A549 (cell line): ENCODE measurements around the gene CBFA2T3. TPM values are rescaled to one million over a fixed set of nuclear protein-coding genes. Genes with fewer than 3 reads are reported as not detected.

ENCODE experiments used
- ATAC-seq, 2 experiments: fragments of 200-7000 bp in 1 of 2; fragments of >200 bp in 1 of 2; cut with Nextera tagmentation in 1 of 2; cut with Tn5 transposase in 1 of 2; 3 replicates each; pipeline versions ENCODE4 v1.8.0 to v1.9.1; 2018 to 2020; ENCODE audit warnings: mild to moderate bottlenecking in 1 of 2, moderate library complexity in 1 of 2
- CTCF ChIA-PET: fragments of 300-600 bp; sonication (Branson Sonifier 250); formaldehyde crosslinking; extraction: SDS; loops from one replicate; lab custom pipeline; 2021; ENCODE audit warnings: antibody characterized with exemption, inconsistent platforms; lab: Yijun Ruan, JAX
- POLR2A ChIA-PET: fragments of 350-600 bp; formaldehyde crosslinking; extraction: SDS; loops from one replicate; lab custom pipeline; 2021; ENCODE audit warnings: antibody characterized with exemption, inconsistent platforms; lab: Yijun Ruan, JAX
- DNase-seq, 2 experiments: peaks; one replicate each; pipeline versions ENCODE4 v3.0.0 to v3.0.0-alpha.2; 2011 to 2016; ENCODE audit warnings: low read depth in 1 of 2, low spot score in 1 of 2
- FAIRE-seq: peaks from 2 replicates; lab custom pipeline; 2011; peaks lifted over from hg19 to GRCh38; lab: Jason Lieb, UNC
- H3K27ac ChIP-seq, 2 experiments: fragments of >200 bp; sonication (Bioruptor Twin); formaldehyde crosslinking; 3 replicates each; pipeline ENCODE4 v1.5.1; 2016 to 2017
- H3K4me1 ChIP-seq: fragments of >200 bp; sonication (Bioruptor Twin); formaldehyde crosslinking; 3 replicates; pipeline ENCODE4 v1.6.1; 2016
- H3K4me2 ChIP-seq: fragments of >200 bp; sonication (Bioruptor Twin); formaldehyde crosslinking; 3 replicates; pipeline ENCODE4 v1.6.1; 2016
- H3K4me3 ChIP-seq: fragments of >200 bp; sonication (Bioruptor Twin); formaldehyde crosslinking; 3 replicates; pipeline ENCODE4 v1.5.1; 2016
- H3K9me3 ChIP-seq: fragments of >200 bp; sonication (Bioruptor Twin); formaldehyde crosslinking; 3 replicates; pipeline ENCODE4 v1.6.1; 2016
- ATOH8 ChIP-seq: fragments of 250-450 bp; sonication (Bioruptor Pico); IDR thresholded peaks from 2 replicates; pipeline ENCODE4 v1.5.0; 2020; ENCODE audit warnings: low read depth, mild to moderate bottlenecking, moderate library complexity
- BCL3 ChIP-seq: fragments of >200 bp; sonication (Bioruptor Twin); formaldehyde crosslinking; IDR thresholded peaks from 3 replicates; pipeline ENCODE4 v1.6.1; 2016
- CBX8 ChIP-seq: fragments of 200-600 bp; sonication (generic); IDR thresholded peaks from 2 replicates; pipeline ENCODE4 v1.6.1; 2016
- E2F6 ChIP-seq: IDR thresholded peaks from 2 replicates; pipeline ENCODE4 v1.6.1; 2012; ENCODE audit warnings: low read depth, borderline replicate concordance
- EHF ChIP-seq: fragments of 250-450 bp; sonication (Bioruptor Pico); IDR thresholded peaks from 2 replicates; pipeline ENCODE4 v1.5.0; 2020; ENCODE audit warnings: mild to moderate bottlenecking
- FOSB ChIP-seq: fragments of 250-450 bp; sonication (Bioruptor Pico); IDR thresholded peaks from 2 replicates; pipeline ENCODE4 v1.5.0; 2020; ENCODE audit warnings: mild to moderate bottlenecking, moderate library complexity
- FOXS1 ChIP-seq: fragments of 250-450 bp; sonication (Bioruptor Pico); IDR thresholded peaks from 2 replicates; pipeline ENCODE4 v1.5.0; 2020; ENCODE audit warnings: mild to moderate bottlenecking, moderate library complexity
- HDAC2 ChIP-seq: fragments of 200-600 bp; sonication (generic); IDR thresholded peaks from 2 replicates; pipeline ENCODE4 v1.6.1; 2016
- HMGXB4 ChIP-seq: fragments of 250-450 bp; sonication (Bioruptor Pico); IDR thresholded peaks from 2 replicates; pipeline ENCODE4 v1.5.0; 2021; ENCODE audit warnings: mild to moderate bottlenecking, moderate library complexity, borderline replicate concordance
- HOXB13 ChIP-seq: fragments of 250-450 bp; sonication (Bioruptor Pico); IDR thresholded peaks from 2 replicates; pipeline ENCODE4 v1.5.0; 2020; ENCODE audit warnings: low read depth, mild to moderate bottlenecking, moderate library complexity
- KDM1A ChIP-seq: fragments of 200-600 bp; sonication (generic); IDR thresholded peaks from 2 replicates; pipeline ENCODE4 v1.6.1; 2016; ENCODE audit warnings: low read depth, mild to moderate bottlenecking
- MAX ChIP-seq: IDR thresholded peaks from 2 replicates; pipeline ENCODE4 v1.6.1; 2012
- MAZ ChIP-seq: fragments of 150-350 bp; IDR thresholded peaks from 2 replicates; pipeline ENCODE4 v1.6.1; 2014; ENCODE audit warnings: antibody characterized with exemption, low read depth, low read length, borderline replicate concordance
- NFE2L2 ChIP-seq: fragments of 150-350 bp; conservative IDR thresholded peaks from 2 replicates; pipeline ENCODE4 v1.6.1; 2014; ENCODE audit warnings: low read length
- NR3C1 ChIP-seq: fragments of >200 bp; sonication (Bioruptor Twin); formaldehyde crosslinking; IDR thresholded peaks from 3 replicates; pipeline ENCODE4 v1.6.1; 2017
- PHF8 ChIP-seq: fragments of 200-600 bp; sonication (generic); IDR thresholded peaks from 2 replicates; pipeline ENCODE4 v1.6.1; 2016; ENCODE audit warnings: low read depth, mild to moderate bottlenecking, antibody characterized with exemption, moderate library complexity, borderline replicate concordance
- RARB ChIP-seq: fragments of 250-450 bp; sonication (Bioruptor Pico); IDR thresholded peaks from 2 replicates; pipeline ENCODE4 v1.8.0; 2021; ENCODE audit warnings: mild to moderate bottlenecking, moderate library complexity
- RNF2 ChIP-seq: fragments of 200-600 bp; sonication (generic); IDR thresholded peaks from 2 replicates; pipeline ENCODE4 v1.6.1; 2016; ENCODE audit warnings: low read depth, mild to moderate bottlenecking, antibody characterized with exemption, moderate library complexity, borderline replicate concordance
- TP53 ChIP-seq: fragments of 250-450 bp; sonication (Bioruptor Pico); IDR thresholded peaks from 2 replicates; pipeline ENCODE4 v1.5.0; 2021; ENCODE audit warnings: mild to moderate bottlenecking, moderate library complexity
- ZC3H11A ChIP-seq: fragments of 450-650 bp; IDR thresholded peaks from 2 replicates; pipeline ENCODE4 v1.6.1; 2014; ENCODE audit warnings: antibody characterized with exemption, mild to moderate bottlenecking
- ZFP36 ChIP-seq: fragments of 450-650 bp; IDR thresholded peaks from 2 replicates; pipeline ENCODE4 v1.6.1; 2014; ENCODE audit warnings: borderline replicate concordance; ENCODE audit not compliant: partially characterized antibody
- WGBS: methylation state at CpG from one replicate; pipeline ENCODE4 v1.1.6; 2017; ENCODE audit errors: missing lambda C conversion rate; 5-methylcytosine and 5-hydroxymethylcytosine counted together
- polyA plus RNA-seq, 4 experiments: library from polyadenylated mRNA; depleted of rRNA in 3 of 4; stranded (reverse); fragments of >200 nt; fragmentation: RNase III in 1 of 4; extraction: RNeasy Plus Mini Kit Qiagen cat#74134 plus additional on column Dnase treatment in 1 of 4; gene quantifications; 2 replicates in 3 of 4; 3 replicates in 1 of 4; pipeline ENCODE4 v1.2.3, GENCODE V29; 2011 to 2017
- TF ChIP-seq, protein P1 (sequence below): fragments of 150-350 bp; IDR thresholded peaks from 2 replicates; pipeline ENCODE4 v1.6.1; 2014; ENCODE audit warnings: low read depth, mild to moderate bottlenecking, low read length

The CBFA2T3 gene
- polyA plus RNA-seq, 2 of the 4 experiments (the other 2 are of a cell fraction), result 0.08 TPM; not detected in 1

DNA sequence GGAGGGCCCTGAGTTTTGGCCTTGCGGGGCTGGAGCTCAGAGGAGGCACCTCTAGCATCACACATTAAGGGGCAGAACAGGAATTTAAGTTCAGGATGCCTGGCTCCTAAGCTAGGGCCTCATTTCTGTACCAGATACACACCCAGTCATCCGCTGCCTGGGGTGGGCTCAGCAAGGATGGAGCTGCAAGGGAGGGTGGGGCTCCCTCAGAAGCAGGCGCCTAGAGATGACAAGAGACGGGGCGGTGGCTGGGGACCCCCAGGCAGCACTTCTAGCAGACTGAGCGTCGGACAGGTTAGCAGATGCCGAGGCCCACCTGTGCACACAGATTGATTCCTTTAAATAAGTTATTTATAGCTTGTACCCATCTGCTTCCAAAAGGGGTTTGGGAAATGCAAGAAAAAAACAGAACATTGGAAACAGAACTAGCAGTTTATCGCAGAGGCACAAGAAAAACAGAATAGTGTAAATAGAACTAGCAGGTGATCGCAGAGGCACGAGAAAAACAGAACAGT lies 47.6 kb upstream of the CBFA2T3 start:
- ATAC-seq, result no peak
- TF ChIP-seq, protein P1, sequence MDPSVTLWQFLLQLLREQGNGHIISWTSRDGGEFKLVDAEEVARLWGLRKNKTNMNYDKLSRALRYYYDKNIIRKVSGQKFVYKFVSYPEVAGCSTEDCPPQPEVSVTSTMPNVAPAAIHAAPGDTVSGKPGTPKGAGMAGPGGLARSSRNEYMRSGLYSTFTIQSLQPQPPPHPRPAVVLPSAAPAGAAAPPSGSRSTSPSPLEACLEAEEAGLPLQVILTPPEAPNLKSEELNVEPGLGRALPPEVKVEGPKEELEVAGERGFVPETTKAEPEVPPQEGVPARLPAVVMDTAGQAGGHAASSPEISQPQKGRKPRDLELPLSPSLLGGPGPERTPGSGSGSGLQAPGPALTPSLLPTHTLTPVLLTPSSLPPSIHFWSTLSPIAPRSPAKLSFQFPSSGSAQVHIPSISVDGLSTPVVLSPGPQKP, result no peak
- TF ChIP-seq TP53, result no peak
- TF ChIP-seq ATOH8 (CRISPR knock-in tag), result no peak
- TF ChIP-seq, all 56 proteins: peak for 0

GRCh38 chr16:89023621-89024511 lies 46.9 kb upstream of the CBFA2T3 start:
- no peak for FAIRE-seq
- POLR2A ChIA-PET, result no interaction called here
- Histone ChIP-seq H3K4me2 (no peak overlapping the region), H3K27ac (no peak overlapping the region), H3K9me3 (peaks cover 23% of the 10 kb centered on the region; the same call in 2 of the 3 replicates), H3K4me1 (0 out of 3 replicates have a peak, but pooled peaks cover 5% of the 10 kb centered on the region), H3K4me3 (no peak overlapping the region)
- WGBS, result 16% methylated on average over 13 of the region's 23 CpGs
- TF ChIP-seq ZC3H11A (no peak), MAX (no peak), HDAC2 (no peak), EHF (CRISPR knock-in tag) (no peak), BCL3 (no peak), PHF8 (no peak), ZFP36 (no peak), CBX8 (no peak), E2F6 (no peak), TP53 (no peak), HOXB13 (CRISPR knock-in tag) (no peak), KDM1A (no peak), NR3C1 (no peak)
- CTCF ChIA-PET, result interaction anchor here (0.7 to 1.4 kb wide), 3 partner anchors 9 to 144 kb away, joined by 3 read pairs; no protein-coding TSS in a partner anchor
- no peak for DNase-seq
- no peak for ATAC-seq

More for the DNA sequence above, 47.6 kb upstream of the CBFA2T3 start:
- FAIRE-seq (no peak), DNase-seq (no peak)
- CTCF ChIA-PET, result interaction anchor here (0.7 to 1.4 kb wide), 3 partner anchors 10 to 143 kb away, joined by 3 read pairs; no protein-coding TSS in a partner anchor
- Histone ChIP-seq H3K4me2 (no peak overlapping the region), H3K4me3 (no peak overlapping the region), H3K4me1 (0 out of 3 replicates have a peak, but pooled peaks cover 5% of the 10 kb centered on the region), H3K27ac (no peak overlapping the region), H3K9me3 (peaks cover 23% of the 10 kb centered on the region; the same call in 2 of the 3 replicates)
- POLR2A ChIA-PET, result no interaction called here
- whole genome bisulfite sequencing, result 19% methylated on average over 11 of the region's 11 CpGs

- Histone ChIP-seq H3K4me2 (no peak overlapping the region), H3K27ac (no peak overlapping the region), H3K4me1 (0 out of 3 replicates have a peak, but pooled peaks cover 5% of the 10 kb centered on the region), H3K4me3 (no peak overlapping the region), H3K9me3 (peaks cover 23% of the 10 kb centered on the region; the same call in 2 of the 3 replicates)
- POLR2A ChIA-PET, result no interaction called here
- CTCF ChIA-PET, result no interaction called here
- ATAC-seq, result no peak
- WGBS, result 28% methylated on average over 10 of the region's 10 CpGs
- no peak for DNase-seq
- no peak for FAIRE-seq
- TF ChIP-seq FOXS1 (CRISPR knock-in tag), result no peak
- no peak for TF ChIP-seq FOSB (CRISPR knock-in tag)
- no peak for TF ChIP-seq HMGXB4 (CRISPR knock-in tag)
- no peak for TF ChIP-seq BCL3
- no peak for TF ChIP-seq RARB (CRISPR knock-in tag)
- no peak for TF ChIP-seq NFE2L2
- no peak for TF ChIP-seq ZC3H11A
- no peak for TF ChIP-seq CBX8
- TF ChIP-seq HDAC2, result no peak
- no peak for TF ChIP-seq MAZ
- no peak for TF ChIP-seq EHF (CRISPR knock-in tag)
- no peak for TF ChIP-seq MAX
- TF ChIP-seq RNF2, result no peak
Measured at GRCh38 chr16:89023151-89023551, 46.1 kb upstream of the CBFA2T3 start.
